SK-N-SH treated with all-trans-retinoic acid at 6 μM for 48 hours (cell line): ENCODE data around the gene RAB5IF.
"Not testable (repeated sequence)": the region's sequence is repeated elsewhere in the genome, so short reads cannot be mapped to it uniquely, and the experiment has no call there.

Experiments
- ATAC-seq: fragments of 200-7000 bp; cut with Tn5 transposase; 3 replicates; pipeline ENCODE4 v1.9.1; 2020; ENCODE audit warnings: mild to moderate bottlenecking, moderate library complexity
- ARNTL ChIP-seq: fragments of 450-650 bp; formaldehyde crosslinking; IDR thresholded peaks from 2 replicates; pipeline ENCODE4 v1.5.0; 2020; ENCODE audit warnings: low read depth, mild to moderate bottlenecking, moderate library complexity, borderline replicate concordance
- BACH2 ChIP-seq: fragments of 250-450 bp; sonication (Bioruptor Pico); IDR thresholded peaks from 2 replicates; pipeline ENCODE4 v1.9.0; 2021; ENCODE audit warnings: mild to moderate bottlenecking, borderline replicate concordance
- CREB5 ChIP-seq: fragments of 250-450 bp; sonication (Bioruptor Pico); IDR thresholded peaks from 2 replicates; pipeline ENCODE4 v1.5.1; 2020; ENCODE audit warnings: low read depth, mild to moderate bottlenecking, moderate library complexity
- CSDC2 ChIP-seq: fragments of 250-450 bp; sonication (Bioruptor Pico); IDR thresholded peaks from 2 replicates; pipeline ENCODE4 v1.5.0; 2020; ENCODE audit warnings: mild to moderate bottlenecking, moderate library complexity
- CSRNP3 ChIP-seq: fragments of 250-450 bp; sonication (Bioruptor Pico); IDR thresholded peaks from 2 replicates; pipeline ENCODE4 v1.5.1; 2021; ENCODE audit warnings: mild to moderate bottlenecking, moderate library complexity
- GLIS3 ChIP-seq: fragments of 250-450 bp; sonication (Bioruptor Pico); IDR thresholded peaks from 2 replicates; pipeline ENCODE4 v1.5.0; 2020; ENCODE audit warnings: mild to moderate bottlenecking, moderate library complexity
- ISL1 ChIP-seq: fragments of 250-450 bp; sonication (Bioruptor Pico); IDR thresholded peaks from 2 replicates; pipeline ENCODE4 v2.1.2; 2022; ENCODE audit warnings: mild to moderate bottlenecking, moderate library complexity
- OSR1 ChIP-seq: fragments of 250-450 bp; sonication (Bioruptor Pico); IDR thresholded peaks from 2 replicates; pipeline ENCODE4 v1.8.0; 2022; ENCODE audit warnings: moderate library complexity, mild to moderate bottlenecking, inconsistent platforms
- PPARA ChIP-seq: fragments of 250-450 bp; sonication (Bioruptor Pico); IDR thresholded peaks from 2 replicates; pipeline ENCODE4 v1.5.0; 2020; ENCODE audit warnings: mild to moderate bottlenecking, borderline replicate concordance
- RARB ChIP-seq: fragments of 250-450 bp; sonication (Bioruptor Pico); IDR thresholded peaks from 2 replicates; pipeline ENCODE4 v1.8.0; 2021; ENCODE audit warnings: mild to moderate bottlenecking, moderate library complexity
- TCF4 ChIP-seq: fragments of 250-450 bp; sonication (Bioruptor Pico); IDR thresholded peaks from 2 replicates; pipeline ENCODE4 v1.8.0; 2021; ENCODE audit warnings: mild to moderate bottlenecking, moderate library complexity, borderline replicate concordance
- TOX ChIP-seq: fragments of 250-450 bp; sonication (Bioruptor Pico); IDR thresholded peaks from 2 replicates; pipeline ENCODE4 v1.8.0; 2021; ENCODE audit warnings: mild to moderate bottlenecking, moderate library complexity, borderline replicate concordance
- TSHZ2 ChIP-seq: fragments of 250-450 bp; sonication (Bioruptor Pico); IDR thresholded peaks from 2 replicates; pipeline ENCODE4 v1.5.0; 2020; ENCODE audit warnings: mild to moderate bottlenecking, moderate library complexity
- ZC3H10 ChIP-seq: fragments of 250-450 bp; sonication (Bioruptor Pico); IDR thresholded peaks from 2 replicates; pipeline ENCODE4 v1.5.1; 2021; ENCODE audit warnings: mild to moderate bottlenecking, moderate library complexity
- ZFP30 ChIP-seq: fragments of 450-650 bp; formaldehyde crosslinking; IDR thresholded peaks from 2 replicates; pipeline ENCODE4 v1.5.0; 2022; ENCODE audit warnings: mild to moderate bottlenecking, moderate library complexity
- ZNF565 ChIP-seq: fragments of 450-650 bp; formaldehyde crosslinking; conservative IDR thresholded peaks from 2 replicates; pipeline ENCODE4 v1.5.0; 2020; ENCODE audit warnings: low read depth, mild to moderate bottlenecking, moderate library complexity
- ZNF70 ChIP-seq: fragments of 450-650 bp; formaldehyde crosslinking; IDR thresholded peaks from 2 replicates; pipeline ENCODE4 v1.5.0; 2020; ENCODE audit warnings: mild to moderate bottlenecking, moderate library complexity
- ZNF8 ChIP-seq: fragments of 450-650 bp; formaldehyde crosslinking; IDR thresholded peaks from 2 replicates; pipeline ENCODE4 v1.5.0; 2020; ENCODE audit warnings: mild to moderate bottlenecking, moderate library complexity

RAB5IF gene

GRCh38 chr20:36605399-36606157 lies at the start of gene RAB5IF:
RAB5IF (plus strand) TSS chr20:36605779; CDS start chr20:36605952, 173 bp downstream.
- peak; percentile 99 for ATAC-seq
- 0 out of 2 replicates have a peak, but pooled peaks have one; percentile 46 for TF ChIP-seq ZNF565 (CRISPR knock-in tag)
- TF ChIP-seq ZC3H10 (CRISPR knock-in tag) = no peak
- TF ChIP-seq, all 23 proteins: peak for 1

- TF ChIP-seq CSDC2 (CRISPR knock-in tag) (no peak), PPARA (CRISPR knock-in tag) (no peak), CREB5 (CRISPR knock-in tag) (no peak), TOX (CRISPR knock-in tag) (no peak), CSRNP3 (CRISPR knock-in tag) (no peak), ARNTL (CRISPR knock-in tag) (no peak), ISL1 (no peak), ZFP30 (CRISPR knock-in tag) (no peak), ZNF8 (CRISPR knock-in tag) (no peak), OSR1 (CRISPR knock-in tag) (no peak), TSHZ2 (CRISPR knock-in tag) (no peak), BACH2 (CRISPR knock-in tag) (no peak), ZNF70 (CRISPR knock-in tag) (no peak), RARB (CRISPR knock-in tag) (no peak), ZC3H10 (CRISPR knock-in tag) (no peak), GLIS3 (no peak)
- no peak for ATAC-seq
Measured at GRCh38 chr20:36562724-36563123, 42.9 kb upstream of the RAB5IF start.

- TF ChIP-seq TSHZ2 (CRISPR knock-in tag) (no peak), GLIS3 (no peak), ZFP30 (CRISPR knock-in tag) (no peak), BACH2 (CRISPR knock-in tag) (no peak), ZC3H10 (CRISPR knock-in tag) (no peak), TCF4 (no peak), OSR1 (CRISPR knock-in tag) (no peak), CSRNP3 (CRISPR knock-in tag) (no peak), ARNTL (CRISPR knock-in tag) (no peak), TOX (CRISPR knock-in tag) (no peak), CSDC2 (CRISPR knock-in tag) (no peak)
- no peak for ATAC-seq
Measured at GRCh38 chr20:36563374-36563773, 42.2 kb upstream of the RAB5IF start.

- ATAC-seq = not testable (repeated sequence)
Measured at GRCh38 chr20:36564078-36564725, 41.4 kb upstream of the RAB5IF start.

GRCh38 chr20:36564726-36565121 lies 40.9 kb upstream of the RAB5IF start:
- ATAC-seq = not testable (repeated sequence)
